HG02588 (cell line): ENCODE data around the gene SH3D21.

Experiments
- ATAC-seq: cut with Tn5 transposase; IDR thresholded peaks from one replicate; pipeline ENCODE4 v1.9.1; 2021; ENCODE audit warnings: mild to moderate bottlenecking, moderate library complexity; ENCODE audit not compliant: unreplicated experiment

The SH3D21 gene

DNA sequence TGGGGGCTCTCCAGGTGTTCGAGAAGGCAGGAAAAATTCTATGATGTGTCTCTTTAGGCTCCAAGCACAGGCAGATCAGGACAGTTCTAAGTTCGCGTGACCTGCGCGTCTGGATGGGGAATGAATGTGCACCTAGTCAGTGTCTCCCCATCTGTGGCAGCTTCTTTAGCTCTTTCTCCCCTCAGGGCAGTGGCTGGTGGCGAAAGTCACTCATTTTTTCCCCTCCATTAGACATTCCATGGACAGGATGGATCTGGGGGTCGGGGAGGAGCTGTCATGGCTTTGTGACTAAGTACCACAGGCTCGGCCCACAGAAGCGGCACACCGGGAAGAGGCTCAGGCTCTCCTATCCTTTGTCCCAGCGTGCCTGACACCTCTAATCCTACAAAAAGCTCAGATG, 48.3 kb downstream of the SH3D21 start:
- no peak for ATAC-seq

DNA sequence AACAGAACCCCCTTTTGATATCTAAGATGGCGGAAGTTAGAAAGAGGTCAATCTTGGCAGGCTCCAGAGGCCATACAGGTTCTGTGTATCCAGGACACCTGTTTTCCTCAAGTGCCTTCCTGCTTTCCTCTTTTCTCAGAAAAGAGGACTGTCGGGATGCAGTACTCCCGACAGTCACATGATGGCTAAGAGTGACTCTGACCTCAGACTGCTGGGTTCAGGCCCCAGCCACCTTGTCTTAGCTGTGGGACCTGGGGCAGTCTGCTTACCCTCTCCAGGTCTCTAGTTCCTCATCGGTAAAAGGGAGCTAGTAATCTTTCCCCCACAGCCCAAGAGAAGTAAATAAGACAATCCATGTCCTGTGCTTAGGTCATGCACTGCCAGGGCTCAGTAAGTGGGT, 49.6 kb downstream of the SH3D21 start:
- ATAC-seq = no peak

- ATAC-seq = no peak
Observed at GRCh38 chr1:36358514-36359084, 52.4 kb downstream of the SH3D21 start.

DNA sequence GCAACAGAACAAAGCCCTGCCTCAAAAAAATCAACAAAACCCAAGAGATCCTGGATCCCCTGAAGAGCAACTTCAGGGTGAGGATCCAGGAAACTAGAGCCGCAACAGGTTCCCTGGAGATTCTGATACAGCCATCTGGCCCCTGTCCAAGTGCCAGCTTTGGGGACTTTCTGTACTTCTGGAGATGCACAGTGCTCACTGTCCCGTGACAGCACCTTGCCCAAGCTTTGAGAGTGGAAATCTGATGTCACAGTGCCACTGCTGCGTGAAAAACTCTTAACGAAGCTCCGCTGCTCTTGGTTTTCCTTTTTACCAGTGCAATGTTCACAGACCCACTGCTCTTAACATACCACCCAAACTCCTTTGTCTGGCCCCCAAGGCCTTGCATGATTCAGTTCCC, 53.2 kb downstream of the SH3D21 start:
- ATAC-seq = no peak

- no peak for ATAC-seq
Observed at GRCh38 chr1:36359911-36360550, 53.9 kb downstream of the SH3D21 start.

- ATAC-seq = no peak
Observed at GRCh38 chr1:36365381-36365780, 59.2 kb downstream of the SH3D21 start.

- no peak for ATAC-seq
Observed at GRCh38 chr1:36366091-36366661, 60.0 kb downstream of the SH3D21 start.

GRCh38 chr1:36367066-36367465, 60.9 kb downstream of the SH3D21 start:
- no peak for ATAC-seq

DNA sequence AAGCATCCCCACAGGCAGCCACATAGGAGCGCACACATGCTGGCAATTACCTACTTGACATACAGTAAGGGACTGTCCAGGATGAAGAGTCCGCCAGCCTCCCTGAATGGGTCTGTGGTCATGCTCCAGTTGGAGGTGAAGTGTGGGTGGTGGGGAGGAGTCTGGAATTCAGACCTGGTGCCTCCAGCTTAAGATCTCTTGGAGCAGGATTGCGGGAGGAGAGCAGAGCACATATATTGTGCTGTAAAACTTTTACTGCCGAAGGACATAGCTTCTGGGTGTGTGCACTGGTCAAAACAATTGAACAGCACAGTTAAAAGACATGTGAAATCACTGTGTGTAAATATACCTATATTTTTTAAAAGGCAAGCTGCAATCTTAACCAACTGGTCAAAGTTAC, 61.6 kb downstream of the SH3D21 start:
- no peak for ATAC-seq

- ATAC-seq = no peak
Observed at GRCh38 chr1:36369061-36369861, 63.1 kb downstream of the SH3D21 start.
